Muscle of leg (tissue), 11 donors: ENCODE results near the gene PLEKHM3. TPM values are rescaled to one million over a fixed set of nuclear protein-coding genes. Genes with fewer than 3 reads are reported as not detected.

ENCODE experiments used
- DNase-seq: peaks from one replicate; pipeline ENCODE4 v3.0.0; 2013
- H3K27ac ChIP-seq: one replicate; pipeline ENCODE4 v1.5.1; 2013; ENCODE audit warnings: mild to moderate bottlenecking, low read length, control low read depth
- H3K27me3 ChIP-seq: one replicate; pipeline ENCODE4 v1.6.1; 2013; ENCODE audit warnings: low read length; ENCODE audit not compliant: control insufficient read depth, insufficient read depth
- H3K36me3 ChIP-seq: one replicate; pipeline ENCODE4 v1.6.1; 2013; ENCODE audit warnings: low read length; ENCODE audit not compliant: control insufficient read depth, insufficient read depth
- H3K4me1 ChIP-seq: one replicate; pipeline ENCODE4 v1.6.1; 2013; ENCODE audit warnings: low read length; ENCODE audit not compliant: control insufficient read depth, insufficient read depth
- H3K4me3 ChIP-seq: one replicate; pipeline ENCODE4 v1.5.1; 2013; ENCODE audit warnings: low read length, control low read depth
- H3K9me3 ChIP-seq: replicated peaks from 2 replicates; pipeline ENCODE4 v1.6.1; 2013; ENCODE audit warnings: low read depth, low read length; ENCODE audit not compliant: control insufficient read depth
- WGBS: methylation state at CpG from one replicate; pipeline ENCODE4 v1.1.5; 2013; ENCODE audit warnings: missing lambda C conversion rate; ENCODE audit not compliant: insufficient coverage; 5-methylcytosine and 5-hydroxymethylcytosine counted together
- polyA plus RNA-seq, 8 donors: library from polyadenylated mRNA; unstranded; fragments of 120-200 nt; gene quantifications; one replicate each; pipeline versions ENCODE4 v1.2.1 to v1.2.3, GENCODE V29; 2013; ENCODE audit warnings: inconsistent platforms in 1 of 8, low replicate concordance in 1 of 8; ENCODE audit not compliant: insufficient read length in 8 of 8, insufficient read depth in 1 of 8
- total RNA-seq: library from RNA; stranded (reverse); fragments of 120-200 nt; gene quantifications from one replicate; pipeline ENCODE4 v1.2.4, GENCODE V29; 2013

Gene PLEKHM3
- total and polyA plus RNA-seq, 9 donors = 6.2 to 9.5 (median 7.4) TPM

DNA sequence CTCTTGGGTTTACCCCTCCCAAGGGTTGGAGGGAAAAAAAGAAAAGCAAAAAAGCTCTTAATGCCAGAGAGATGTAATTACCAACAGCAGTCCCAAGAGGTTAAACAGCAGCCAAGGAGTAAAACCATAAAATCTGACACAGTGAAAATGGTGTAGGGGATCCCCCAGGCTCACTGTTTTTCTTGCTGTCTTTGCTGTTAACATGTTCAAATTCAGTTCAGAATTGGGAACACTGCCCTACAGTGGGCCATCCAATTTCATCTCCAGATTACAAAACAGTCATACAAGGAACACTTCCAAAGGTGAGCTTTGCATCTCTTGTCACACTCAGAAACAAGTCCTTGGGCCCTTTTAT is 54.5 kb downstream of the PLEKHM3 start:
- peak; percentile 53 for DNase-seq
- no peaks in the 10 kb centered on the region for H3K27me3 ChIP-seq

GRCh38 chr2:207970147-207970825 is 55.0 kb downstream of the PLEKHM3 start:
- no peak for DNase-seq
- WGBS = no CpG with 5 or more reads among the region's 3 CpGs

More for the DNA sequence above, 54.5 kb downstream of the PLEKHM3 start:
- no peak overlapping the region for H3K4me3 ChIP-seq
- no peaks in the 10 kb centered on the region for H3K36me3 ChIP-seq
- no peak overlapping the region for H3K27ac ChIP-seq
- H3K9me3 ChIP-seq = no peaks in the 10 kb centered on the region
- no peaks in the 10 kb centered on the region for H3K4me1 ChIP-seq

GRCh38 chr2:207969249-207969648 is 56.1 kb downstream of the PLEKHM3 start:
- H3K27ac ChIP-seq = no peak overlapping the region
- no peaks in the 10 kb centered on the region for H3K36me3 ChIP-seq
- no peaks in the 10 kb centered on the region for H3K27me3 ChIP-seq
- no peaks in the 10 kb centered on the region for H3K9me3 ChIP-seq
- H3K4me1 ChIP-seq = no peaks in the 10 kb centered on the region
- no CpG with 5 or more reads among the region's 2 CpGs for WGBS
- no peak overlapping the region for H3K4me3 ChIP-seq
- no peak for DNase-seq

More at GRCh38 chr2:207970147-207970825, 55.0 kb downstream of the PLEKHM3 start:
- Histone ChIP-seq H3K27ac (no peak overlapping the region), H3K4me3 (no peak overlapping the region), H3K9me3 (no peaks in the 10 kb centered on the region), H3K4me1 (no peaks in the 10 kb centered on the region), H3K27me3 (no peaks in the 10 kb centered on the region), H3K36me3 (no peaks in the 10 kb centered on the region)

- Histone ChIP-seq H3K27ac (no peak overlapping the region), H3K4me1 (no peaks in the 10 kb centered on the region), H3K27me3 (no peaks in the 10 kb centered on the region), H3K9me3 (no peaks in the 10 kb centered on the region), H3K36me3 (peaks cover 4% of the 10 kb centered on the region), H3K4me3 (no peak overlapping the region)
- no CpG with 5 or more reads among the region's 3 CpGs for WGBS
- DNase-seq = no peak
These were observed 58.2 kb downstream of the PLEKHM3 start for GRCh38 chr2:207967121-207967520.

DNA sequence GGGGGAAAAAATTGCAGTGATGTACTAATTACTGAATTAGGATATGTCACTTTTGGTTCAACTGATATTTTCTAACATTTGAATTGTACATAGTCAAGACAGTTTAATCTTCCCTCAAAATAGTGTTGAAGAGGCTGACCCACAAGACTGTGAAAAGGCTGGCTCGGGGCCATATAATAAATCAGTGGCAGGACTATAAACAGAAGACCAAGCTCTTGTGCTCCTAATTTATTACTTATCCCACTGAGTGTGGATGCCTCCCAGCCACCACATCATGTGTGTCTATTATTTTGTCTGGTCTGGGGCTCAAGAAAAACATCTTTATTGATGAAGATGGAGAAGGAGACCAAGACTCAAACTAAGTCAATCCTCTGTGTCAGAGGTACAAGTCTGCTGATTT is 64.4 kb downstream of the PLEKHM3 start:
- peaks cover 5% of the 10 kb centered on the region for H3K36me3 ChIP-seq
- H3K9me3 ChIP-seq = no peaks in the 10 kb centered on the region
- no peak for DNase-seq
- WGBS = no CpG with 5 or more reads among the region's 1 CpG
- no peak overlapping the region for H3K27ac ChIP-seq
- no peaks in the 10 kb centered on the region for H3K4me1 ChIP-seq
- H3K4me3 ChIP-seq = no peak overlapping the region
- H3K27me3 ChIP-seq = no peaks in the 10 kb centered on the region

DNA sequence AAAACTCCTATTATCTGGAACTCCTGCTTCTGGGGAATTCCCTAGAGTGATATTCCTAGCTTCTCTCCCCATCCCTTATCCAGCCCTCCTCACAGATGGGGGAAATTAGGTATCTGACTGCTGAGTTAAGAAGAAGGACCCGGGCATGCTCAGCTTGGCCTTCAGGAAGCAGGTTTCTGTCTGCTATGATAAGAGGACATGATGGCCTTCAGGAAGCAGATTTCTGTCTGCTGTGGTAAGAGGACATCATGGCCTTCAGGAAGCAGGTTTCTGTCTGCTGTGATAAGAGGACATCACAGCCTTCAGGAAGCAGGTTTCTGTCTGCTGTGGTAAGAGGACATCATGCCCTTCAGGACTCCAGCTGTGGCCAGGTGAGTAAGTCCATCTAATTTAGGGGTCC is 65.2 kb downstream of the PLEKHM3 start:
- peaks cover 5% of the 10 kb centered on the region for H3K36me3 ChIP-seq
- no CpG with 5 or more reads among the region's 1 CpG for WGBS
- H3K4me1 ChIP-seq = no peaks in the 10 kb centered on the region
- no peaks in the 10 kb centered on the region for H3K27me3 ChIP-seq
- no peak overlapping the region for H3K4me3 ChIP-seq
- no peak for DNase-seq
- no peaks in the 10 kb centered on the region for H3K9me3 ChIP-seq
- no peak overlapping the region for H3K27ac ChIP-seq

DNA sequence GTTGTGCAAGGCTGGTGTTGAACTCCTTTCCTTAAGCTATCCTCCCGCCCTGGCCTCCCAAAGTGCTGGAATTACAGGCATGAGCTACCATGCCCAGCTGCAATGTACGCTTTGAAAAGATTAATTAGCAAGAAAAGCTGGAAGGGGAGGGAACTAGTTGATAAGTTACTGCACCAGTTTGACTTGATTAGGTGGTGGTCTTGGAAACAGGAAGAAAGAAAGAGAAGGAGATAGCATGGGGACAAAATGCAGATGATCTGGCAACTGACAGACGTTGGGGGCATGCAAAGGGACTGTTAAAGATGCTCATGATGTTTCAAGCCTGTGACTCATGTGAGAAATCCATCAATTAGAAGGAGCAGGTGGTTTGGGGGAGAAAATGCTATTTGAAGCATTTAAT is 68.6 kb downstream of the PLEKHM3 start:
- no peaks in the 10 kb centered on the region for H3K9me3 ChIP-seq
- DNase-seq = no peak

GRCh38 chr2:207955456-207955855 is 69.9 kb downstream of the PLEKHM3 start:
- no peak overlapping the region for H3K27ac ChIP-seq
- no peaks in the 10 kb centered on the region for H3K36me3 ChIP-seq
- H3K4me3 ChIP-seq = no peak overlapping the region
- WGBS = no CpG with 5 or more reads among the region's 1 CpG
- DNase-seq = no peak
- H3K27me3 ChIP-seq = no peaks in the 10 kb centered on the region
- H3K9me3 ChIP-seq = no peaks in the 10 kb centered on the region
- H3K4me1 ChIP-seq = peaks cover under 1% of the 10 kb centered on the region

More for the DNA sequence above, 68.6 kb downstream of the PLEKHM3 start:
- no peaks in the 10 kb centered on the region for H3K27me3 ChIP-seq
- H3K4me1 ChIP-seq = no peaks in the 10 kb centered on the region
- H3K4me3 ChIP-seq = no peak overlapping the region
- H3K36me3 ChIP-seq = no peaks in the 10 kb centered on the region
- no peak overlapping the region for H3K27ac ChIP-seq
- 80% methylated on average over 2 of the region's 3 CpGs for WGBS

GRCh38 chr2:207953354-207953753 is 72.0 kb downstream of the PLEKHM3 start:
- no peaks in the 10 kb centered on the region for H3K36me3 ChIP-seq
- H3K27ac ChIP-seq = no peak overlapping the region
- WGBS = no CpG with 5 or more reads among the region's 3 CpGs
- DNase-seq = no peak
- H3K9me3 ChIP-seq = no peaks in the 10 kb centered on the region
- H3K4me3 ChIP-seq = no peak overlapping the region
- H3K27me3 ChIP-seq = no peaks in the 10 kb centered on the region
- H3K4me1 ChIP-seq = peaks cover 2% of the 10 kb centered on the region

GRCh38 chr2:207952564-207953345 is 72.6 kb downstream of the PLEKHM3 start:
- H3K4me1 ChIP-seq = peaks cover 2% of the 10 kb centered on the region
- no peaks in the 10 kb centered on the region for H3K27me3 ChIP-seq
- H3K4me3 ChIP-seq = no peak overlapping the region
- no peak overlapping the region for H3K27ac ChIP-seq
- WGBS = no CpG with 5 or more reads among the region's 6 CpGs
- no peak for DNase-seq
- H3K9me3 ChIP-seq = no peaks in the 10 kb centered on the region
- H3K36me3 ChIP-seq = no peaks in the 10 kb centered on the region
